Uterus (tissue), 4 donors: ENCODE data around the gene LMTK2. TPM values are rescaled to one million over a fixed set of nuclear protein-coding genes. Genes with fewer than 3 reads are reported as not detected.

Experiments
- DNase-seq, 2 donors: peaks; one replicate each; pipeline ENCODE4 v3.0.0-alpha.2; 2019 to 2020
- H3K27ac ChIP-seq, 2 donors: fragments of 200-600 bp; sonication (generic); 1 replicate in 1 of 2; 2 replicates in 1 of 2; pipeline ENCODE4 v1.5.1; 2016 to 2018
- H3K27me3 ChIP-seq, 2 donors: fragments of 200-600 bp; sonication (generic); one replicate each; pipeline ENCODE4 v1.5.1; 2018 to 2019; ENCODE audit warnings: control low read depth in 1 of 2
- H3K36me3 ChIP-seq, 2 donors: fragments of 200-600 bp; sonication (generic); one replicate each; pipeline ENCODE4 v1.5.1; 2019; ENCODE audit warnings: control low read depth in 1 of 2
- H3K4me1 ChIP-seq, 2 donors: fragments of 200-600 bp; sonication (generic); one replicate each; pipeline ENCODE4 v1.5.1; 2018 to 2019; ENCODE audit warnings: control low read depth in 1 of 2
- H3K4me3 ChIP-seq, 2 donors: fragments of 200-600 bp; sonication (generic); 1 replicate in 1 of 2; 2 replicates in 1 of 2; pipeline ENCODE4 v1.5.1; 2018 to 2019; ENCODE audit warnings: mild to moderate bottlenecking in 1 of 2
- H3K9me3 ChIP-seq, 2 donors: fragments of 200-600 bp; sonication (generic); one replicate each; pipeline ENCODE4 v1.5.1; 2019; ENCODE audit warnings: control low read depth in 1 of 2
- CTCF ChIP-seq, 4 experiments: fragments of 200-600 bp in 2 of 4; fragments of 450-650 bp in 2 of 4; sonication (generic) in 2 of 4; IDR thresholded peaks; one replicate each; pipeline ENCODE4 v1.5.1; 2016 to 2019; ENCODE audit warnings: antibody characterized with exemption in 4 of 4, mild to moderate bottlenecking in 2 of 4, moderate library complexity in 1 of 4
- POLR2A ChIP-seq, 2 donors: fragments of 450-650 bp; IDR thresholded peaks; one replicate each; pipeline ENCODE4 v1.6.1; 2016; ENCODE audit warnings: antibody characterized with exemption in 2 of 2, mild to moderate bottlenecking in 1 of 2, moderate library complexity in 1 of 2
- intact Hi-C: fragments of 100-400 bp; cut with DNase I; formaldehyde crosslinking; loops from one replicate; pipeline ENCODE4 v1.15.1; 2023; ENCODE audit warnings: low total_unique reads
- total RNA-seq, 4 donors: library from RNA; depleted of rRNA in 3 of 4; stranded (reverse); fragments of >200 nt in 3 of 4; gene quantifications; one replicate each; pipeline versions ENCODE4 v1.1.0 to v1.2.4, GENCODE V29; 2014 to 2023
- donor health status: DM: yes; HTN: yes; CAD: no.

LMTK2 gene
- total RNA-seq, 4 donors from 2014 or later = 5.9 to 23.3 (median 14.8) TPM

GRCh38 chr7:98138672-98139071, 32.0 kb downstream of the LMTK2 start:
- Histone ChIP-seq H3K4me1 (no peaks in the 10 kb centered on the region), H3K36me3 (no peaks in the 10 kb centered on the region), H3K9me3 (no peaks in the 10 kb centered on the region), H3K4me3 (no peak overlapping the region), H3K27me3 (no peaks in the 10 kb centered on the region), H3K27ac (no peak overlapping the region)
- no peak for TF ChIP-seq POLR2A (IDR thresholded peaks at IDR 0.05)
- intact Hi-C loops = no loop called here
- DNase-seq = no peak

GRCh38 chr7:98142658-98143057, 36.0 kb downstream of the LMTK2 start:
- Histone ChIP-seq H3K4me3 (no peak overlapping the region), H3K9me3 (no peaks in the 10 kb centered on the region), H3K27me3 (no peaks in the 10 kb centered on the region), H3K36me3 (no peaks in the 10 kb centered on the region), H3K27ac (no peak overlapping the region), H3K4me1 (no peaks in the 10 kb centered on the region)
- TF ChIP-seq CTCF (IDR thresholded peaks at IDR 0.05) (no peak), POLR2A (IDR thresholded peaks at IDR 0.05) (no peak)
- intact Hi-C loops = no loop called here
- no peak for DNase-seq

- intact Hi-C loops = no loop called here
- no peaks in the 10 kb centered on the region for H3K4me1 ChIP-seq
- TF ChIP-seq POLR2A (IDR thresholded peaks at IDR 0.05) = no peak
- TF ChIP-seq CTCF (IDR thresholded peaks at IDR 0.05) = no peak
- no peaks in the 10 kb centered on the region for H3K27me3 ChIP-seq
- DNase-seq = no peak
- H3K27ac ChIP-seq = no peak overlapping the region
- H3K4me3 ChIP-seq = no peak overlapping the region
- H3K9me3 ChIP-seq = no peaks in the 10 kb centered on the region
- H3K36me3 ChIP-seq = no peaks in the 10 kb centered on the region
Observed at GRCh38 chr7:98148607-98149006, 41.9 kb downstream of the LMTK2 start.

GRCh38 chr7:98149116-98149692, 42.5 kb downstream of the LMTK2 start:
- TF ChIP-seq CTCF (IDR thresholded peaks at IDR 0.05) = no peak
- no peak for TF ChIP-seq POLR2A (IDR thresholded peaks at IDR 0.05)
- intact Hi-C loops = no loop called here
- Histone ChIP-seq H3K27me3 (no peaks in the 10 kb centered on the region), H3K36me3 (no peaks in the 10 kb centered on the region), H3K9me3 (no peaks in the 10 kb centered on the region), H3K27ac (no peak overlapping the region), H3K4me3 (no peak overlapping the region), H3K4me1 (no peaks in the 10 kb centered on the region)
- DNase-seq = no peak

- no peaks in the 10 kb centered on the region for H3K4me1 ChIP-seq
- H3K4me3 ChIP-seq = no peak overlapping the region
- intact Hi-C loops = no loop called here
- no peak for DNase-seq
- no peaks in the 10 kb centered on the region for H3K9me3 ChIP-seq
- TF ChIP-seq CTCF (IDR thresholded peaks at IDR 0.05) (no peak), POLR2A (IDR thresholded peaks at IDR 0.05) (no peak)
- no peak overlapping the region for H3K27ac ChIP-seq
- H3K36me3 ChIP-seq = no peaks in the 10 kb centered on the region
- H3K27me3 ChIP-seq = no peaks in the 10 kb centered on the region
Observed at GRCh38 chr7:98151884-98152283, 45.2 kb downstream of the LMTK2 start.

- H3K36me3 ChIP-seq = no peaks in the 10 kb centered on the region
Observed at GRCh38 chr7:98156700-98157099, 50.0 kb downstream of the LMTK2 start.

More at GRCh38 chr7:98156700-98157099, 50.0 kb downstream of the LMTK2 start:
- Histone ChIP-seq H3K4me3 (no peak overlapping the region), H3K27me3 (no peaks in the 10 kb centered on the region), H3K4me1 (no peaks in the 10 kb centered on the region), H3K9me3 (no peaks in the 10 kb centered on the region), H3K27ac (no peak overlapping the region)
- no peak for TF ChIP-seq CTCF (IDR thresholded peaks at IDR 0.05)
- TF ChIP-seq POLR2A (IDR thresholded peaks at IDR 0.05) = no peak
- intact Hi-C loops = no loop called here
- no peak for DNase-seq
